GM23338 (cell line): ENCODE measurements around the gene SLC32A1.

Experiments
- CREB1 ChIP-seq: fragments of 250-450 bp; sonication (Bioruptor Pico); IDR thresholded peaks from 2 replicates; pipeline ENCODE4 v1.5.0; 2020; ENCODE audit warnings: low read depth, mild to moderate bottlenecking, moderate library complexity
- EZH2 ChIP-seq: fragments of 200-600 bp; sonication (generic); IDR thresholded peaks from one replicate; pipeline ENCODE4 v1.8.0; 2017; ENCODE audit warnings: antibody characterized with exemption, mild to moderate bottlenecking, low read depth; ENCODE audit not compliant: unreplicated experiment
- EZH2phosphoT487 ChIP-seq: fragments of 200-600 bp; sonication (generic); IDR thresholded peaks from one replicate; pipeline ENCODE4 v1.8.1; 2018; ENCODE audit warnings: antibody characterized with exemption; ENCODE audit not compliant: unreplicated experiment
- JUNB ChIP-seq: IDR thresholded peaks from one replicate; pipeline ENCODE4 v1.6.1; 2016; ENCODE audit warnings: antibody characterized with exemption; ENCODE audit not compliant: unreplicated experiment
- POLR2AphosphoS5 ChIP-seq: IDR thresholded peaks from 2 replicates; pipeline ENCODE4 v1.6.1; 2016; ENCODE audit warnings: antibody characterized with exemption, low read depth
- STAT1 ChIP-seq: IDR thresholded peaks from one replicate; pipeline ENCODE4 v1.6.1; 2016; ENCODE audit warnings: antibody characterized with exemption; ENCODE audit not compliant: unreplicated experiment
- ZNF114 ChIP-seq: fragments of 250-450 bp; sonication (Bioruptor Pico); IDR thresholded peaks from 2 replicates; pipeline ENCODE4 v1.5.0; 2020; ENCODE audit warnings: mild to moderate bottlenecking, moderate library complexity
- ZNF331 ChIP-seq: fragments of 250-450 bp; sonication (Bioruptor Pico); IDR thresholded peaks from 2 replicates; pipeline ENCODE4 v1.5.0; 2020; ENCODE audit warnings: low read depth, mild to moderate bottlenecking, moderate library complexity
- TF ChIP-seq, protein P1 (sequence below), 2 experiments: fragments of 200-600 bp in 1 of 2; sonication (generic) in 1 of 2; conservative IDR thresholded peaks; 2 replicates each; pipeline versions ENCODE4 v1.5.1 to v1.6.1; 2016 to 2017; ENCODE audit warnings: antibody characterized with exemption in 2 of 2, low read depth in 2 of 2, mild to moderate bottlenecking in 2 of 2, moderate library complexity in 1 of 2
- TF ChIP-seq, protein P2 (sequence below): IDR thresholded peaks from one replicate; pipeline ENCODE4 v1.6.1; 2018; ENCODE audit warnings: antibody characterized with exemption; ENCODE audit not compliant: unreplicated experiment
- TF ChIP-seq, protein P3 (sequence below): IDR thresholded peaks from 2 replicates; pipeline ENCODE4 v1.6.1; 2016; ENCODE audit warnings: antibody characterized with exemption

DNA sequence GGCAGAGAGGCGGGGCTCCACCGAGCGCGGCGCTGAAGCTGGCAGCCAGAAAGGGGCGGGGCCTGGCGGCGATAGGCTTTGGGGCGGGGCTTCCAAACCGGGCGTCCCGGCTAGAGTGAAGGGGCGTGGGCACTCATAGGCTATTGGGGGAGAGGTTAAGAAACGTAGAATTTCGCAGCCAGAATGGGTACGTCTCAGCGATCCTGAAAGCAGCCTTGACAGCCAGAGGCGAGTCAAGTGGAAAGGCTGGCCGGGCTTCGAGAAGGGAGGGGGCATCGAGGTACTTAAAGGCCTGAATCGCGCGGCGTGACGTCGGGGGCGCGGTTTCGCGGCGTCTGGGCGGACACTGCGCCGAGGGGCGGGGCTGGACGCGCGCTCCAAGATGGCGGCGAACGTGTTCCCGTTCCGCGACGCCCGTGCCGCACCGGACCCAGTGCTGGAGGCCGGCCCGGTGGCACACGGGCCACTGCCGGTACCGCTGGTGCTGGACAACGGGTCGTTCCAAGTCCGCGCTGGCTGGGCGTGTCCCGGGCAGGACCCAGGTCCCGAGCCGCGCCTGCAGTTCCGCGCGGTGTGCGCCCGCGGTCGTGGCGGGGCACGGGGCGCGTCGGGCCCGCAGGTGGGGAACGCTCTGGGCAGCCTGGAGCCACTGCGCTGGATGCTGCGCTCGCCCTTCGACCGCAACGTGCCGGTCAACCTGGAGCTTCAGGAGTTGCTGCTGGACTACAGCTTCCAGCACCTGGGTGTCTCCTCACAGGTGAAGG, 24.0 kb downstream of the SLC32A1 start, which contains the start of gene ACTR5:
- TF ChIP-seq, protein P1, sequence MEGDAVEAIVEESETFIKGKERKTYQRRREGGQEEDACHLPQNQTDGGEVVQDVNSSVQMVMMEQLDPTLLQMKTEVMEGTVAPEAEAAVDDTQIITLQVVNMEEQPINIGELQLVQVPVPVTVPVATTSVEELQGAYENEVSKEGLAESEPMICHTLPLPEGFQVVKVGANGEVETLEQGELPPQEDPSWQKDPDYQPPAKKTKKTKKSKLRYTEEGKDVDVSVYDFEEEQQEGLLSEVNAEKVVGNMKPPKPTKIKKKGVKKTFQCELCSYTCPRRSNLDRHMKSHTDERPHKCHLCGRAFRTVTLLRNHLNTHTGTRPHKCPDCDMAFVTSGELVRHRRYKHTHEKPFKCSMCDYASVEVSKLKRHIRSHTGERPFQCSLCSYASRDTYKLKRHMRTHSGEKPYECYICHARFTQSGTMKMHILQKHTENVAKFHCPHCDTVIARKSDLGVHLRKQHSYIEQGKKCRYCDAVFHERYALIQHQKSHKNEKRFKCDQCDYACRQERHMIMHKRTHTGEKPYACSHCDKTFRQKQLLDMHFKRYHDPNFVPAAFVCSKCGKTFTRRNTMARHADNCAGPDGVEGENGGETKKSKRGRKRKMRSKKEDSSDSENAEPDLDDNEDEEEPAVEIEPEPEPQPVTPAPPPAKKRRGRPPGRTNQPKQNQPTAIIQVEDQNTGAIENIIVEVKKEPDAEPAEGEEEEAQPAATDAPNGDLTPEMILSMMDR (conservative IDR thresholded peaks at IDR 0.05; ENCODE audit: low read depth in 2 of 2) = no peak
- TF ChIP-seq, protein P2, sequence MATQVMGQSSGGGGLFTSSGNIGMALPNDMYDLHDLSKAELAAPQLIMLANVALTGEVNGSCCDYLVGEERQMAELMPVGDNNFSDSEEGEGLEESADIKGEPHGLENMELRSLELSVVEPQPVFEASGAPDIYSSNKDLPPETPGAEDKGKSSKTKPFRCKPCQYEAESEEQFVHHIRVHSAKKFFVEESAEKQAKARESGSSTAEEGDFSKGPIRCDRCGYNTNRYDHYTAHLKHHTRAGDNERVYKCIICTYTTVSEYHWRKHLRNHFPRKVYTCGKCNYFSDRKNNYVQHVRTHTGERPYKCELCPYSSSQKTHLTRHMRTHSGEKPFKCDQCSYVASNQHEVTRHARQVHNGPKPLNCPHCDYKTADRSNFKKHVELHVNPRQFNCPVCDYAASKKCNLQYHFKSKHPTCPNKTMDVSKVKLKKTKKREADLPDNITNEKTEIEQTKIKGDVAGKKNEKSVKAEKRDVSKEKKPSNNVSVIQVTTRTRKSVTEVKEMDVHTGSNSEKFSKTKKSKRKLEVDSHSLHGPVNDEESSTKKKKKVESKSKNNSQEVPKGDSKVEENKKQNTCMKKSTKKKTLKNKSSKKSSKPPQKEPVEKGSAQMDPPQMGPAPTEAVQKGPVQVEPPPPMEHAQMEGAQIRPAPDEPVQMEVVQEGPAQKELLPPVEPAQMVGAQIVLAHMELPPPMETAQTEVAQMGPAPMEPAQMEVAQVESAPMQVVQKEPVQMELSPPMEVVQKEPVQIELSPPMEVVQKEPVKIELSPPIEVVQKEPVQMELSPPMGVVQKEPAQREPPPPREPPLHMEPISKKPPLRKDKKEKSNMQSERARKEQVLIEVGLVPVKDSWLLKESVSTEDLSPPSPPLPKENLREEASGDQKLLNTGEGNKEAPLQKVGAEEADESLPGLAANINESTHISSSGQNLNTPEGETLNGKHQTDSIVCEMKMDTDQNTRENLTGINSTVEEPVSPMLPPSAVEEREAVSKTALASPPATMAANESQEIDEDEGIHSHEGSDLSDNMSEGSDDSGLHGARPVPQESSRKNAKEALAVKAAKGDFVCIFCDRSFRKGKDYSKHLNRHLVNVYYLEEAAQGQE = no peak
- peak; percentile 77 for TF ChIP-seq CREB1 (CRISPR knock-in tag)
- peak; percentile 82 for TF ChIP-seq POLR2AphosphoS5
- TF ChIP-seq EZH2 = no peak
- TF ChIP-seq EZH2phosphoT487 = no peak
- no peak for TF ChIP-seq ZNF331 (CRISPR knock-in tag)
- TF ChIP-seq, protein P3, sequence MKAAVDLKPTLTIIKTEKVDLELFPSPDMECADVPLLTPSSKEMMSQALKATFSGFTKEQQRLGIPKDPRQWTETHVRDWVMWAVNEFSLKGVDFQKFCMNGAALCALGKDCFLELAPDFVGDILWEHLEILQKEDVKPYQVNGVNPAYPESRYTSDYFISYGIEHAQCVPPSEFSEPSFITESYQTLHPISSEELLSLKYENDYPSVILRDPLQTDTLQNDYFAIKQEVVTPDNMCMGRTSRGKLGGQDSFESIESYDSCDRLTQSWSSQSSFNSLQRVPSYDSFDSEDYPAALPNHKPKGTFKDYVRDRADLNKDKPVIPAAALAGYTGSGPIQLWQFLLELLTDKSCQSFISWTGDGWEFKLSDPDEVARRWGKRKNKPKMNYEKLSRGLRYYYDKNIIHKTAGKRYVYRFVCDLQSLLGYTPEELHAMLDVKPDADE = no peak
- no peak for TF ChIP-seq ZNF114 (CRISPR knock-in tag)
- no peak for TF ChIP-seq STAT1
- TF ChIP-seq JUNB = no peak
